GM23248 (cell line): ENCODE data around the gene SUPT4H1. TPM values are rescaled to one million over a fixed set of nuclear protein-coding genes. Genes with fewer than 3 reads are reported as not detected.

Experiments
- DNase-seq: peaks from one replicate; pipeline ENCODE4 v3.0.0-alpha.2; 2015
- H2AFZ ChIP-seq: fragments of 200-600 bp; sonication (generic); 2 replicates; pipeline ENCODE4 v1.6.1; 2016; ENCODE audit warnings: antibody characterized with exemption
- H3F3A ChIP-seq: fragments of 200-600 bp; sonication (generic); 2 replicates; pipeline ENCODE4 v1.6.1; 2016; ENCODE audit warnings: mild to moderate bottlenecking, antibody characterized with exemption, mixed run types; ENCODE audit not compliant: insufficient read depth
- H3K27ac ChIP-seq: fragments of 200-600 bp; sonication (generic); 2 replicates; pipeline ENCODE4 v1.5.1; 2016; ENCODE audit warnings: mild to moderate bottlenecking
- H3K27me3 ChIP-seq: fragments of 200-600 bp; sonication (generic); replicated peaks from 2 replicates; pipeline ENCODE4 v1.6.1; 2016; ENCODE audit warnings: mild to moderate bottlenecking; ENCODE audit not compliant: insufficient read depth
- H3K36me3 ChIP-seq: fragments of 200-600 bp; sonication (generic); 2 replicates; pipeline ENCODE4 v1.6.1; 2016; ENCODE audit warnings: low read depth, mild to moderate bottlenecking
- H3K4me1 ChIP-seq: fragments of 200-600 bp; sonication (generic); 2 replicates; pipeline ENCODE4 v1.6.1; 2016; ENCODE audit warnings: mild to moderate bottlenecking; ENCODE audit not compliant: insufficient read depth
- H3K4me2 ChIP-seq: fragments of 200-600 bp; sonication (generic); one replicate; pipeline ENCODE4 v1.6.1; 2016; ENCODE audit warnings: mild to moderate bottlenecking; ENCODE audit not compliant: unreplicated experiment
- H3K4me3 ChIP-seq: fragments of 200-600 bp; sonication (generic); 2 replicates; pipeline ENCODE4 v1.5.1; 2016; ENCODE audit warnings: mild to moderate bottlenecking
- H3K79me2 ChIP-seq: fragments of 200-600 bp; sonication (generic); 2 replicates; pipeline ENCODE4 v1.6.1; 2016; ENCODE audit warnings: mild to moderate bottlenecking; ENCODE audit not compliant: insufficient read depth
- H3K9ac ChIP-seq: fragments of 200-600 bp; sonication (generic); 2 replicates; pipeline ENCODE4 v1.6.1; 2016; ENCODE audit warnings: mild to moderate bottlenecking
- H3K9me2 ChIP-seq: fragments of 200-600 bp; sonication (generic); 2 replicates; pipeline ENCODE4 v1.6.1; 2016; ENCODE audit warnings: mixed run types, mild to moderate bottlenecking, moderate library complexity; ENCODE audit not compliant: insufficient read depth
- H3K9me3 ChIP-seq: fragments of 200-600 bp; sonication (generic); one replicate; pipeline ENCODE4 v1.6.1; 2017; ENCODE audit warnings: low read depth
- H4K20me1 ChIP-seq: fragments of 200-600 bp; sonication (generic); 2 replicates; pipeline ENCODE4 v1.6.0; 2016; ENCODE audit not compliant: insufficient read depth
- EZH2 ChIP-seq: fragments of 200-600 bp; sonication (generic); IDR thresholded peaks from 2 replicates; pipeline ENCODE4 v1.6.1; 2018; ENCODE audit warnings: antibody characterized with exemption, mild to moderate bottlenecking; ENCODE audit not compliant: insufficient read depth, poor library complexity, severe bottlenecking
- EZH2phosphoT487 ChIP-seq: fragments of 200-600 bp; sonication (generic); IDR thresholded peaks from 2 replicates; pipeline ENCODE4 v1.6.1; 2018; ENCODE audit warnings: antibody characterized with exemption, moderate library complexity, mild to moderate bottlenecking, low read depth; ENCODE audit not compliant: insufficient read depth
- WGBS, 2 experiments: methylation state at CpG; one replicate each; pipeline ENCODE4 v1.1.6; 2015 to 2017; ENCODE audit warnings: low lambda C conversion rate in 2 of 2, low coverage in 1 of 2; ENCODE audit errors: missing lambda C conversion rate in 2 of 2; 5-methylcytosine and 5-hydroxymethylcytosine counted together
- in situ Hi-C: fragments of 300-500 bp; cut with MboI; formaldehyde crosslinking; loops from 2 replicates; pipeline ENCODE4 v1.15.0; 2020
- polyA plus RNA-seq: library from polyadenylated mRNA; unstranded; fragments of >200 nt; fragmentation: Nextera tagmentation; extraction: Ambion mirVana; gene quantifications from 2 replicates; pipeline ENCODE4 v1.2.1, GENCODE V29; 2016
- total RNA-seq: library from RNA; depleted of rRNA; stranded (reverse); fragments of >200 nt; shearing (Covaris generic); gene quantifications from 2 replicates; pipeline ENCODE4 v1.2.3, GENCODE V29; 2014

The SUPT4H1 gene
- total and polyA plus RNA-seq, 2 experiments from 2014 or later: 57.1 to 92.1 TPM

DNA sequence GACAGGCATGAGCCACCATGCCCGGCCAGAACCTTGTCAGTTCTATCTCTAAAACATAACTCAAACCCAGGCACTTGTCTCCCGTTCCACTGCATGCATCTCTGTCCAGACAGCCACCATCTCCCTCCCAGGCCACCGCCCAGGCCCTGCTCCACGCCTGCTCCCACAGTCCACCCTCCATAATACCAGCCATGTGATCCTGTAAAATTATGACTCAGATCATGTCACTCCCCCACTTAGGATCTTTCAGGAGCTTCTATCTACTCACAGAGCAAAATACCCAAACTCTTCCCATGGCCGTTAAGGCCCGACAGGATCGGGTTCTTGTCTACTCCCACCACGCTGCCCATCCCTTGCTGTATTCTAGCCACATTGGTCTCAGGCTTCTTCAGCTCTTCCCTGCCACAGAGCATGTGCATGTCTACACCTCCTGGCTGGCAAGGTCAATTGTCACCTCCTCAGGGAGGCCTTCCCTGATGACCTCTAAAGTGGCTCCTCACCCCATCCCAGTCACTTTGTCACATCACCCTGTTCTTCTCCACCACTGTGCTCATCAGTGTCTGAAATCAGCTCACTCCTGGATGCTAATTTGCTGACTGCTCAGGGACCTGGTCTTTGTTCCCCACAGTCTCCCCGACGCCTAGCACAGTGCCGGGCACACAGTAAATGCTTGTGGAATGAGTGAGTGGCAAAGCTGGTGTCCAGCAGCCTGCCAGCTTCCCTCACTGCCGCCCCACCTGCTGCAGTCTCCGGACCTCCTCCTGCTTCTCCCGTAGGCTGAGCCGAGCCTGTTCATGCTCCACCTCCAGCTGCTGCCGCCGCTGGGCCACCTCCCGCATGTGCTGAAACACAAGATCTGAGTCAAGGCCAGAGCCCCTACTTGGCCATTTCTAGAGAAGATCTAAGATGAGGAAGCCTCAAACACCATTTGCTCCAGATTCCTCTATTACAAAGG is 30.2 kb downstream of the SUPT4H1 start:
- no peaks in the 10 kb centered on the region; the same call in 1 of the 2 replicates for H3K27me3 ChIP-seq
- no peaks in the 10 kb centered on the region for H3K36me3 ChIP-seq
- DNase-seq: no peak
- no peaks in the 10 kb centered on the region for H3K9me2 ChIP-seq
- no peak overlapping the region for H3K9ac ChIP-seq
- no peak overlapping the region for H3K27ac ChIP-seq
- WGBS, 2 experiments: 86 to 88% methylated on average over 18 of the region's 18 CpGs
- no peaks in the 10 kb centered on the region for H3K79me2 ChIP-seq
- H3F3A ChIP-seq: no peaks in the 10 kb centered on the region
- H3K4me2 ChIP-seq: no peak overlapping the region
- H3K9me3 ChIP-seq: no peaks in the 10 kb centered on the region
- H3K4me3 ChIP-seq: no peak overlapping the region
- H4K20me1 ChIP-seq: no peaks in the 10 kb centered on the region
- TF ChIP-seq EZH2 (no peak), EZH2phosphoT487 (no peak)
- no peak overlapping the region for H2AFZ ChIP-seq
- H3K4me1 ChIP-seq: no peaks in the 10 kb centered on the region
- in situ Hi-C loops: no loop called here

DNA sequence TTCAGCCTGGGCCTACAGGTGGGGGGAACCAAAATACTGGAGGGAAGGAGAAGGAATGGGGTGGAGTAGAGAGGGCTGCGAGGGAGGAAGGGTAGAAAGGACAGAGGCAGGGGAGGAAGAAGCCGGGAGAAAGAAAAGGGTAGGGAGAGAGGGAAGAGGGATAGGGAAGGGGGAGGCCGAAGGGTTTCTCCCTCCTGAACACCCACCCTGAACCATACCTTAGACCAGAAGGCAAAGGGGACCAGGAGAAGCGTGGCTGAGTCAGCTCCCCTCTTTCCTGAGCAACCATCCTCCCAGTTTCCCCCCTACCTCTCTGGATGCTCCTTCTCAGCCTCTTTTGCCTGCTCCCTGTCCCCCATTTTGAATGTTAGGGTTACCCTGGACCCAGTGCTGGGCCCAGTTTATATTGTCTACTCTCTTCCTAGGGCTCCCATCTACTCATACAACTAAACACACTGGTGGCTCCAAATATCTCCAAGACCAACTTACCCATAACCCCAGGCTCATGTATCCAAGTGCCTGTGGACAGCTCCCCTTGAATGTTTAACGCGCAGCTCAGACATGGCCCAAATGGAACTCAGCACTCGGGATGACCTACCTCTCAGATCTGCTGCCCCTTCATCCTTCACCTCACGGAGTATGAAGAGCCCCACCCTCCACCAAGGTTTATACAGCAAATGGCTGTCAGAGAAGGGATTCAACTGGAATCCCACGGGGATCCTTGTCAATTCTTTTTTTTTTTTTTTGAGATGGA is 31.3 kb downstream of the SUPT4H1 start:
- H3K4me3 ChIP-seq: no peak overlapping the region
- H3K27me3 ChIP-seq: no peaks in the 10 kb centered on the region; the same call in 1 of the 2 replicates
- H3K4me1 ChIP-seq: no peaks in the 10 kb centered on the region
- no peak overlapping the region for H3K27ac ChIP-seq
- H3K9ac ChIP-seq: no peak overlapping the region
- H3K36me3 ChIP-seq: no peaks in the 10 kb centered on the region
- H4K20me1 ChIP-seq: no peaks in the 10 kb centered on the region
- DNase-seq: no peak
- H3K79me2 ChIP-seq: no peaks in the 10 kb centered on the region
- no peak overlapping the region for H3K4me2 ChIP-seq
- TF ChIP-seq EZH2: no peak
- no peak for TF ChIP-seq EZH2phosphoT487
- H3F3A ChIP-seq: no peaks in the 10 kb centered on the region
- no peaks in the 10 kb centered on the region for H3K9me3 ChIP-seq
- no peak overlapping the region for H2AFZ ChIP-seq
- 77 to 79% methylated on average over 9 of the region's 9 CpGs for WGBS, 2 experiments
- in situ Hi-C loops: no loop called here
- no peaks in the 10 kb centered on the region for H3K9me2 ChIP-seq

DNA sequence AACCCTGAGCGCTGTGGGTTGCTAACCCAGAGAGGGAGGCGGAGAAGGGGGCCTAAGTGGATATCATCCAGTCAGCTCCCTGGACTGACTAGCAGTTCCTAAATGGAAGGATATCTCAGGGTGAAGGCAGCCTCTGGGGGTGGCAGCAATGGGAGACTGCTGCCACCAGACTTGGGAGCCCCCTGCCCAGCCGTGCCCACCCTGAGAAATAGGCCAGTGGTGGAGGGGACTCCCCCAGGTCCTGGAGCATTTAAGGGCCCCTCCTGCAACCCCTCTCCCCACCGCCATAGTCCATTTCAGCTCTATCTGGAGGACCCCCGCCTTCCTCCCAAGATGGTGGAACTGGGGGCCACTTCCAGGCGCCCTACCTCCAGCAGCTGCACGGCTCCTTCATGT is 31.8 kb downstream of the SUPT4H1 start:
- H2AFZ ChIP-seq: no peak overlapping the region
- no peak for DNase-seq
- no peak overlapping the region for H3K4me3 ChIP-seq
- H3K4me1 ChIP-seq: no peaks in the 10 kb centered on the region
- no peaks in the 10 kb centered on the region for H3K9me3 ChIP-seq
- H3K4me2 ChIP-seq: no peak overlapping the region
- H3K27me3 ChIP-seq: no peaks in the 10 kb centered on the region; the same call in 1 of the 2 replicates
- no peaks in the 10 kb centered on the region for H3F3A ChIP-seq
- TF ChIP-seq EZH2 (no peak), EZH2phosphoT487 (no peak)
- in situ Hi-C loops: no loop called here
- no peaks in the 10 kb centered on the region for H4K20me1 ChIP-seq
- H3K36me3 ChIP-seq: no peaks in the 10 kb centered on the region
- no peak overlapping the region for H3K27ac ChIP-seq
- 71 to 81% methylated on average over 6 to 7 of the region's 7 CpGs for WGBS, 2 experiments
- no peak overlapping the region for H3K9ac ChIP-seq
- H3K9me2 ChIP-seq: no peaks in the 10 kb centered on the region
- H3K79me2 ChIP-seq: no peaks in the 10 kb centered on the region

DNA sequence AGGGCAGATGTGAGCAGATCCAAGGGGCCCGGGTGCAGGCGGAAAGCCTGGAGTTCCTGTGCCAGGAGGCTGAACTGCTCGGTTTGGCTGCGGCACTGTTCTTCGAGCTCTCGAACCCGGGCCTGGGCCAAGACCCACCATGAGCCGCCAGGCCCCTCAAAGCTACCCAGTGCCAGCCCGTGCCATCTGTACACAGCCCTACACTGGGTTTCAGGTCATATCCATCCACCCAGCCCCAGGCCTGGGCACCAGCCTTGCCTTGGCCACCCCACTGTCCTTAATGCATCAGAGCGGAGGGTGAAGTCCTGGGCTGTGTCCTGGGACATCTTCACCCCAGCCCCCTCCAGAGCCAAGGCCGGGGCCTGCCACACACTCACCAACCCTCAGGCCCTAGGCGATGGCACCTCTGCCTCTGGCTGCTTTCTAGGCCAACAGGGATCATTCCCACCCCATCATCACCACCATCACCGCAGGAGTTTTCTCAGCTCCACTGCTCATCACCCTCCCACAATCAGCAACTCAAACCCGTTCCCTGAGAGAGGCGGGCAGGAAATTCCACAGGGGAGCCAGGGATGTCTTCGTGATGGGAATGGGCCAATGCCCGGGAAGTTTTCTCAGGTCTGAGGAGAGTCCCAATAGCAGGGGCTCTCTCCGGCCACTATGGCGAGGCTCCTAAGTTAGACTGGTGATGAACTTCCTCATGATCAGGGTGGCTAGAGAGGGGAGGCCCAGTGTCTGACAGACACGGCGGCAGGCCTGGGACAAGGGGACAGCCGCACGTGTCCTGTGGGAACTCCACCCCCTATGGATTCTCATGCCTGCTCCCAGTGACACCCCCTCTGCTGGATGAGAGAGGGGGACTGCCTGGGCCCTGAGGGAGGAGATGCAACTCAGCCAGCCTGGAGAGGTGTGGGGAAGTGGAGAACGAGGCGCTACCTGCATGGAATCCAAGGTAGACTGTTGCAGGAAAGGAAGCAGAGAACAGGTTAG is 32.5 kb downstream of the SUPT4H1 start:
- Histone ChIP-seq H3K9ac (no peak overlapping the region), H3K4me2 (no peak overlapping the region), H3K79me2 (no peaks in the 10 kb centered on the region), H3K36me3 (no peaks in the 10 kb centered on the region), H3K9me2 (no peaks in the 10 kb centered on the region), H3F3A (no peaks in the 10 kb centered on the region), H3K27me3 (no peaks in the 10 kb centered on the region; the same call in 1 of the 2 replicates), H3K4me3 (no peak overlapping the region), H3K4me1 (no peaks in the 10 kb centered on the region), H3K9me3 (no peaks in the 10 kb centered on the region), H2AFZ (no peak overlapping the region), H4K20me1 (no peaks in the 10 kb centered on the region), H3K27ac (no peak overlapping the region)
- TF ChIP-seq EZH2 (no peak), EZH2phosphoT487 (no peak)
- WGBS, 2 experiments: 74 to 81% methylated on average over 25 of the region's 25 CpGs
- in situ Hi-C loops: no loop called here
- DNase-seq: no peak
